Left forelimb (tissue), 1 donor: ENCODE data around the gene S100PBP.
A peak's percentile ranks its signal among the peaks of the same experiment; 100 is the strongest.

Experiments used
- DNase-seq: peaks from one replicate; pipeline ENCODE4 v3.0.0-alpha.2; 2018; ENCODE audit warnings: low spot score

The S100PBP gene

DNA sequence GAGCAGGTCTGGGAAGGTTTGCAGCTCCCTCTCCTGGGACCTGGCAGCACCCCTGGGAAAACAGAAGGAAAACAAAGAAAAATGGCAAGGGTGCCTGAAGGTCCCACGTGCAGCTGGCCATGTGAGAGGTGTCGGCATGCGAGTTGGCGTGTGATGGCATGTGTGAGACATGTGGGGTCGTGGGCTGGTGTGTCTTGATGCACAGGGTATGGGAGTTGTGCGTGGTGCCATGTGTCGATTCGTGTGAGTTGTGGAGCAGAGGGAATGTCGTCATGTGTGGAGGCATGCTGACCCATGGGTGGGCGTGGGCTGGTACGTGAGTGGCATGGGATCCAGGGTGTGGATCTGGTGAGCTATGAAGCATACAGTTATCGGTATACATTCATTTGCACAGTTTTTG, 70.2 kb downstream of the S100PBP start:
- no peak for DNase-seq

DNA sequence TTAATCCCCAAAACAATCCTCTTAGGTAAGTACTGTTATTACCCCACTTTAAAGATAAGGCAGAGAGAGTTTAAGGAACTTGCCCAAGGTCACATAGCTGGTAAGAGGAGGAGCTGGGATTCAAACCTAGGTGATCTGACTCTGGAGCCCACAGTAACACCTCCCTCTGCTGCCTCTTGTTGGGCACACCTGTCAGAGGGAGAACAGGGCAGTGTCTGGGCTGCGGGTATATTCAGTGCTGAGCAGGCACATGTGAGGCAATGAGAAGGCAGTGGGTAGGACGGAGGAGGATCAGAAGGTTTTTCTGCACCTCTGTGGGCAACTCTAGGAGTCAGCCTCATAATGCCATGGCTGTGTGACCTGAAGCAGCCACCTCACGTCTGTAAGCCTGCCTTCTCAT, 70.7 kb downstream of the S100PBP start:
- no peak for DNase-seq

DNA sequence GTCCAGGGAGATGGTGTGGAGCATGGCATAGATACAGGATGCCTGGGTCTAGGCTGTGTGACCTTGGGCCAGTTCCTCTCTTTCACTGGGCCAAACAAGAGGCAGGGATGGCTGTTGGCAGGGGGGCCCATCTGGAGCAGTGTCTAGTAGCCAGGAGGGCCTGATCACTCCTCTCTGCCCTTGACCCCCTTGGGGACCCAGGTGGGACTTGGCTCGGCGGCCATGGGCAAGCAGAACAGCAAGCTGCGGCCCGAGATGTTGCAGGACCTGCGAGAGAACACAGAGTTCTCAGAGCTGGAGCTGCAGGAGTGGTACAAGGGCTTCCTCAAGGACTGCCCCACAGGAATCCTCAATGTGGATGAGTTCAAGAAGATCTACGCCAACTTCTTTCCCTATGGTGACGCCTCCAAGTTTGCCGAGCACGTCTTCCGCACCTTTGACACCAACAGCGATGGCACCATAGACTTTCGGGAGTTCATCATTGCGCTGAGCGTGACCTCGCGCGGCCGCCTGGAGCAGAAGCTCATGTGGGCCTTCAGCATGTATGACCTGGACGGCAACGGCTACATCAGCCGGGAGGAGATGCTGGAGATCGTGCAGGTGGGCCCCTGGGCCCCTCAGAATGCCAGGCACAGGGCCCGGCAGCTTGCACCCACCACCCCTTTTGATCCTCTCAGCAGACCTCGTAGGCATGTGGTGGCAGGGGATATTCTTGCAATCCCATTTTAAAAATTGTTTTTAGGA, 71.4 kb downstream of the S100PBP start:
- no peak for DNase-seq

DNA sequence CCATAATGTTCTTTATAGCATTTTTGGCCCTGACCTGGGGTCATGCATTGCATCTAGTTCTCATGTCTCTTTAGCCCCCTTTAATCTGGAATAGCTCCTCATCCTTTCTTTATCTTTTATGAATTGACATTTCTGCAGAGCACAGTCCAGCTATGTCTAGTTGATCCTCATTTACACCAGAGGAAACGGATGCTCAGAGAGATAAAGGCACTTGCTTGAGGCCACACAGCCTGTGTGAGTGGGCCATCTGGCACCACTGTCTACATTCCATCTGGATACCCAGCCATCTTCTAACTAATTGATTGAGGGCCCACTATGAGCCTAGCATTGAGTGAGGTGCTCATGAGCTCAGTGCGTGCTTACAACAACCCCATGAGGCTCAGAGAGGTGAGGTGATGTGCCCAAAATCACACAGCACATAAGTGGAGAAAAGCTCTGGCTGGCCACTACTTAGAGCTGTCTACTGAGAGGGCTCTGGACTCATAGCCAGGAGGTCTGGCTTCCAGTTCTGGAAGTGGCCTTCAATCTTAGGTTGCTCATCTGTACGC, 72.4 kb downstream of the S100PBP start:
- peak; percentile 33 for DNase-seq

DNA sequence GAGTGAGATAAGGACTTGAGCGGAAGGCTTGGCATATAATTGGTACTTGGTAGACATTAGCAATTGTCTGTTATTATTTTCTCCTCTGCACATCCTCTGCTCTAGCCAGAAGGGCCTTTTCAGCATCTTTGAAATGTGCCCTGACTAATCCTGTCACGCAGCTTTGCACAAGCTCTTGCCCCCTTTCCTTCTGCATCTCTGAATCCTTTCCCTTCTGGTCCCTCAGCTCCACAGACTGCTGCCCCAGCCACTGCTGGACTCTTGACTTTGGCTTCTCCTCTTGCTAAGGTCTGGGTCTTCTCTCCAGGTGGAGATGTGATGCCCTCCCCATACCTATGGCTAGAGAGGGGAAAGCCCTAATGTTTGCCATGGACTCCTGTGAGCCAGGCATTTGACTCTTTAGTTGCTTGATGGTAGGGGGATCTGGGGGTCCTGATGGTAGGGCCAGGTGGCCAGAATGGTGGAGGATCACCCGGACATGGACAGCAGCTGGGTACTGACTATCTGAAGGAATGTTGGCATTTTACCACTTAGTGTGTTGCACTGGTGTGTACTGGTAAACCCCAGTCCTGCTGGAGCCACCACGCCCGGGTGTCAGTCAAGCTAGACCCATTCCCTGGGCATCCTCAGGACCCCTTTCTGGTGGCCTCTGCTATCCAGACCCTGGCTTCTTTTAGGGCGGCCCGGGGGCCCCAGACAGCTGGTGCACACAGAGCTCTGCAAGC, 73.2 kb downstream of the S100PBP start:
- DNase-seq: no peak

DNA sequence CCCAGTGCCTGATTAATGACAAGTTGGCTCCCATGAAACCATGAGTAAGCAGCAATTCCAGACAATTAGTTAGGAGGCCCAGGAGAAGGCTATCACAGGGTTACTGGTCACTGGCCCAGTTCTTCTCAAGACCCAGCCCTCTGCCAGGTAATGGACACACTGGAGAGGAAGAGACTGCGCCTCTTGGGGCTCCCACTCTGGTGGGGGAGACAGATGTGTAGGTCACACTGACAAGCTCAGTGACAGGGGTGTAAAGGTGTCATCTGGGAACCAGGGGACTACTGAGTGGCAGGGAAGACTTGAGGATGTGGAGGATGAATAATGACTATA, 73.8 kb downstream of the S100PBP start:
- DNase-seq: no peak

DNA sequence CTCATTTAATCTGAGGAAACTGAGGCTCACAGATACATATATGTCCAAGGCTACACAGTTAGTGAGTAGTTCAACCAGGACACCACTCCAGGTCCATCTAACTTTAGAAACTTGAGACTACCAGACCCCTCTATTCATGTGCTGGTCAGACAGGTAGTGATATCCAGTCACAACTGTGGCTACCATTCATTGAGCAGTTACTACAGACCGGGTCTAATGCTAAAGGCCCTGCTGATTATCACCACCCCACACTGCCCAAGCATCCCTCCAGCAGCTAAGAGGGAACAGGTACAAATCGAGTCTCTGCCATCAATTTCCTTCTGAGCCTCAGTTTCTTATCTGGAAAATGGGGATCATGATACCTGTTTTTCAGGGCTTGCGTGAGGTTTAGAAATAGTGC, 74.2 kb downstream of the S100PBP start:
- DNase-seq: no peak

DNA sequence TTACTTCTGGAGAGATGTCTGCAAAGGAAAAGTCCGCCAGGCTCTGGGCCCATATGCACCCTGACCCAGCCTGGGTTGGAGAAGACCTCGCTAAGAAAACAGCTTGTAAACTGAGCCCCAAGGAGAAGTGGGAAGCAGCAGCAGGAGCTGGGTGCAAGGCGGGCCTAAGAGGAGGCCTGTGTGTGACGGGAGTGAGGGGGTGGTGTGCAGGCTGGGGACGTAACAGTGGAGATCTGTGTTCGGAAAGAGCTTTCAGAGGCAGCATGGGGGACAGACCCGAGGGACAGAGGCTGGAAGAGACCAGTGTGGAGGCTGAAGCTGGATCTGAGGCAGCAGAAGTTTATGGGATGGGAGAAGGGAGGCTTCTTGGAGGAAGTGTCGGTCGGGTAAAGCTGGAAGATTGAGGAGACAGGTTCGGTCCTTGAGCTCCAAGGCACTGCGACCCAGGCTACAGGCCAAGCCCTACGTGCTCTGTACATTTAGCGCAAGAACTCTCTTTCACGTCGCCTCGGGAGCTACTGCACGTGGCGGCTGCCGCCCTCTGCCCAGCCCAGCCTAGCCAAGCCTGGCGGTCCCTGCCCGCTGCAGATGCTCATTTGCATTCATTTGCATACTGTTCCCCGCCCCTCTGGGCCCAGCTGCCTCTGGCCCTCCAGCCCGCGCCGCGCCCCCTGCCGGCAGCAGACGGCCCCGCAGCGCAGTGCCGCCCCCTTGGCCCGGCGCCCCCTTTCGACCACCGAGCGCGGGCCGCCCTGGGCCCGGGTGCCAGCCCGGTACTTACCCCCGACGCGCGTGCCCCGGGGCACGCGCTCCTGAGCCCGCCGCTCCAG, 75.1 kb downstream of the S100PBP start:
- DNase-seq: no peak

DNA sequence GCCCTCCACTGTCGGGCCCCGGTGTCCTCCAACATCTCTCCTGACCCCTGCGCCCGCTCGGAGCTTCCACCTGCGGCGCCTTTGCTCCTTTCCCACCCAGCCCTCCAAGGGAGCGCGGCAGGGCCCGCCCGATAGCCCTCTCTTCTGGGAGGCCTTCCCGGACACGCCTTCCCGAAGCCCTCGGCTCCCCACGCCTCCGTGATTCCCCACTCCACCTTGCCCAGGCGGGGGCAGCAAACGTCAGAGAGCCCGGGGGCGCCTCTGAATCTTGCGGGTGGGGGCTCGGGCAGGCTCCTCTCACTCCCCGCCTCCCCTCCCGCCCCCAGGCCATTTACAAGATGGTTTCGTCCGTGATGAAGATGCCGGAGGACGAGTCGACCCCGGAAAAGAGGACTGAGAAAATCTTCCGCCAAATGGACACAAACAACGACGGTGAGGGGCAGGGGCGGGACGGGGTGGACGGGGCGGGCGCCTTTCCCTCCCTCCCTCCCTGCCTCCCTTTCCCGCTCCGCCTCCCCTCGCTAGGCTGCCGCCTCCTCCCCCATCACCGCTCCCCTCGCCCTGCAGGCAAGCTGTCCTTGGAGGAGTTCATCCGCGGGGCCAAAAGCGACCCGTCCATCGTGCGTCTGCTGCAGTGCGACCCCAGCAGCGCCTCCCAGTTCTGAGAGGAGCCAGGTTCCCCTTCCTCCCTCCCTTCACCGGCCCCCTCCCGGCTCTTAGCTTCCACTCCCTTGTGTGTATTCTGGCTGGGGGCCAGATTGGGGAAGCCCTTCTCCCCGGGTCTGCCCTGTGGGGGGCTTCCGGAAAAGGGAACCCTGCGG, 76.0 kb downstream of the S100PBP start:
- DNase-seq: peak; percentile 83

DNA sequence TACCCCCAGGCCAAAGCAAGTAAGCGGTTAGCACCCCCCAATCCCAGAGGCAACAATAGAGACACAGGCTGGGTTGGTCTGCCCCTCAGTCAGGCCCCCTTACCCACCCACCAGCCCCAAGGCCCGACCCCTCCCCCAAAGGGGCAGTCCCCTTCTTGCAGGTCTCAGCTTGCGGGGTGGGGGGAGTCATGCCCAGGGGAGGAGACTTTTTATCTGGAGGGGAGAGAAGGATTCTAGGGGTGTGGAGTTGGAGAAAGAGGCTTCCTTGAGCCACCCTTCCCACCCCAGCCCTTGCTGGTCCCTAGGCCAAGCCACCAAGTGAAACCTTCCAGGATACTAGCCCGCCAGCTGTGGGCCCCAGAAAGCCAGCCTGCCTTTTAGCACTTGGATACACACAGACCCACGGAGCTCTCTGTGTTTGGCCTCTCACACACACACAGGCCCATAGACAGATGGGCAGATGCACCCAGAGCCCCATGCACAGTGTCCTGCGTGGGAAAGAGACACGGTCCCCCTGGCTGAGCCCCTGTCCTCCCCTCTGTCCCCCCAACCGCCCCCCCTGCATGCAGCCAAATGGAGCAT, 76.7 kb downstream of the S100PBP start:
- no peak for DNase-seq

DNA sequence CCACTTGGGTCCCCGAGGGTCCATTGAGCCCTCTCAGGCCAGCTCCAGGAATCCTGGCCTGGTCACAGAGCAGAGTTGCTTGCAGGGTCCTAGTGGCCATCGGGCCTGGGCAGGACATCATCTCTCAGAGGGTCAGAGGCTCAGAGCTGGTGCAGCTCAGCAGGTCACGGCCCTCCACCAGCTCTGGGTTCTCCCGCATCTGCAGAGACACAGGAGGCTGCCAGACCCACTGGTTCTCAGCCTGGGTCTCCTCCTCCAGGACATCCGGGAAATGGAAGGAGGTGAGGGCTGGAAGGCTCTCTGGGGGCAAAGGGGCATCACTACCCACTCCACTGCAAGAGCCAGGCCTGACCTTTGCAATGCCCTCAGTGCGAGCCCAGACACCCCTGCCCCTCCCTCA, 77.2 kb downstream of the S100PBP start:
- no peak for DNase-seq

DNA sequence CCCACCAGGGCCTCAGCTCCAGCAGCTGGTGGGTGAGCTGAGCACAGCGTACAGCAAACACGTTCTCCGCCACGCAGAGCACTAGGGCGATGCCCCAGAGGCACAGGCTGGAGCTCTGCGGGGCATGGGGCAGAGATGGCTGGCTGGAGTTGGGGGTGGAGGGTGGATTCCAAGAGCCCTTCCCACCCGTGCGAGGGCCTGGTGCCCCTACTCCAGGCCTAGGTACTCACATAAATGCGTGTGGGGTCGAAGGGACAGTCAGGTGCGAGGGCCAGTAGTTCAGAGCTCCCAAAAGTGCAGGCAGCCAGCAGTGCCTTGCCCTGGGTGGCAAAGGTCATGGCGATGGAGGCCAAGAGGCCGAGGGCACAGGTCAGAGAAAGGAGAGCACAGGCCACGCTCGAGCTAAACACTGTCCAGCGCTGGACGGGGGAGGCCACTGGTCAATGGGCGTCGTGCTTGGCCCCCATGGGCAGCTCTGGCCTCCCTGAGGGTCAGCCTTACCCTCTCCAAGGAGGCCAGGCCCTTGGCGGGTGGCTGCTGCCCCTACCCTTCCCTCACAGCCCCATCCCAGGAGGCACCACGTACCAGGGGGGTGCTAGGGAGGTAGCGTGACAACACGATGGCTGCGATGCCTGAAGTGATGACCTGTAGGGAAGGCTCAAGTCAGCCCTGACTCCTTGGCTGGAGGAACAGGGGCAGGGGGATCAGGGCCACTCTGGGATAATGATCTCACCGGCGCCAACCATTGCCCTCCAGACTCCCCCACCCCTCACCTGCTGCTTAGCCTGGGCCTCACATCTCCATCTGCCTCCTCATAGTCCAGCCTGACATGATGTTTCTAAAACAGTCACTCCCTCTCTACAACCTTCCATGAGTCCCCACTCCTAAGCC, 78.1 kb downstream of the S100PBP start:
- no peak for DNase-seq

DNA sequence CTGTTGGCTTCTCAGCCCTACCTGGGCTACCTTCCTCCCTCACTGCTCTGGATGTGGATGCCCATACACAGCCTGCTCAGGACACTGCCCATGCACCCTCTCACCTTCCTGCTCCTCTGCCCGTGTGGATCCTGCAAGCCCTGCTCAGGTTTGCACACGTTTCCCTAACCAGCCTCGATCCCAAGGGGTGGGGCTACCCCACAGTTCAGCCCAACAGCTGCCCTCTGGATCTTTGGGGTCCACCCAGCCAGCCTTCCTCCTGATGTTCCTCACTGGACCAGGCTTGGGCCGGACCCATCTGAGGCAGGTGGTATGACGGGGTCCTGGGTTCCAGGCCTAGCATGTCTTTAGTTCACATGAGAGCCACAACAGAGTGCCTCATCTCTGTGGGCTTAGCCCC, 79.0 kb downstream of the S100PBP start:
- no peak for DNase-seq

DNA sequence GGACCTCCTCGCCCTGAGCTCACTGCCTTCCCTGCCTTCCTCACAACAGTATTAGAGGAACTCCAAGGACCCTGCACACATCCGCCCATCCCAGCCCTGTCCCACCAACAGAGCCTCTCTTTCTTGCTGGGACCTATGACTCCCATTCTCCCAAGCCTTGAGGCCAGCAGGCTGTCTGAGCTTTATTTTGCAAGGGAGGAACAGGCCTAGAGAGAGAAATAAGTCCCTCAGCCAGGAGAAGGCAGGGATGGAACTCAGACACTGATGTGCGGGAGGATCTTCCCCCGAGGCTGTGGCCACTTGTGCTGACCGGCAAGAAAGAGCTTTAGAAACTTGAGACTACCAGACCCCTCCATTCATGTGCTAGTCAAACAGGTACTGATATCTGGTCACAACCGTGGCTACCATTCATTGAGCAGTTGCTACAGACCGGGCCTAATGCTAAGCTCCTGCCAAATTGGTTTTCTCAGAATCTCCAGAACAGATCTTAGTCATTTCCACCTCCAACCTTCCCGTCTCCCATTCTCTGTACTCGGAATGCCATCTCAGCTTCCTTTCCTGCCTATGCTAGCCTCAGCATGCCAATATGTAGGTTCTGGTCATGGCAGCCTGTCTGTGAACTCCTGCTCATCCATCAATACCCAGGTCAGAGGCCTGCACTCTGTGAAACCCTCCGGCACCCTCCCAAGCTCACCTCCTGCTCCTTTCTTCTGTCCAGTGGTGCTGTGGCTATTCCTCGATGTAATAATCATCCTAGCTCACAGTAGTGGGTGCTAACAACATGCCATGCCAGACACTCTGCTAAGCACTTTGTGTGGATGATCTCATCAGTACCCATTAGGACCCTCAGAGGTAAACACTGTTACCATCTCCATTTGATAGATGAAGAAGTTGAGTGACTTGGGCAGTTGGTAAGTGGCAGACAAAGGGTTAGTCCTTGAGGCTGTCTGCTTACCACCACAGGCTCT, 79.9 kb downstream of the S100PBP start:
- DNase-seq: no peak

DNA sequence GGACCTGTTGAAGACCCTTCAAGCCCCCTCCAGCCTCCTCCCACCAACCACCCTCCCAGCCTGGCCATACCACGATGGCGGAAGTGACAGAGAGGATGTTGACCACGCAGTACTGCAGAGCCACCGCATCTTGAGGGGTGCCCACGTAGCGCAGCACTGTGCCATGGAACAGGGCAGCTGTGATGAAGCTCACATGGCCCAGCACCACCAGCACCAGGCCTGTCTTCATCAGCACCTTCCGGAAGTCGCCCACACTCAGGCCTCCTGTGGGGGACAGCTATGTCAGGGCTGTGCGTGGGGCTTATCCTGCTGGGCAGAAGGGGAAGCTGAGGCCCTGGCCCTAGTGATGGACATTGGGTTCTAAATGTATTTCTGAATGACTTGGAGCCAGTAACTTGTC, 80.6 kb downstream of the S100PBP start:
- no peak for DNase-seq

DNA sequence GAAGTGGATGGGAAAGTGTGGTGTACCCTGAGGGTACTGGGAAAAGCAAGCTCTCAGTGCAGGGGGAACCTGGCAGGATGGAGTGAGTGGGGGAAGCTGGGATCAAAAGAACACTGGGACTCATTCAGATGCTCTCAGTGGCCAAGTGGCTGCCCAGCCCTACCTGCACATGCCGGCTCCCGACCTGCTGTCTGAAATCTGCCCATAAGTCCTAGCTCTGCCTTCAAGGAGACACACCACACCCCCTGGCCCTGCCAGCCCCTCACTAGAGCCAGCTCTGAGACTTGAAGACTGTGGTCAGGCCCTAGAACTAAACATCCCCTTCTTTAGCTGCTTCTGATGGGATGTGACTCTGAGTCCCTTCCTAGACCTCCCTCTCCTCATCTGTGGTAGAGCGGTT, 81.5 kb downstream of the S100PBP start:
- no peak for DNase-seq

DNA sequence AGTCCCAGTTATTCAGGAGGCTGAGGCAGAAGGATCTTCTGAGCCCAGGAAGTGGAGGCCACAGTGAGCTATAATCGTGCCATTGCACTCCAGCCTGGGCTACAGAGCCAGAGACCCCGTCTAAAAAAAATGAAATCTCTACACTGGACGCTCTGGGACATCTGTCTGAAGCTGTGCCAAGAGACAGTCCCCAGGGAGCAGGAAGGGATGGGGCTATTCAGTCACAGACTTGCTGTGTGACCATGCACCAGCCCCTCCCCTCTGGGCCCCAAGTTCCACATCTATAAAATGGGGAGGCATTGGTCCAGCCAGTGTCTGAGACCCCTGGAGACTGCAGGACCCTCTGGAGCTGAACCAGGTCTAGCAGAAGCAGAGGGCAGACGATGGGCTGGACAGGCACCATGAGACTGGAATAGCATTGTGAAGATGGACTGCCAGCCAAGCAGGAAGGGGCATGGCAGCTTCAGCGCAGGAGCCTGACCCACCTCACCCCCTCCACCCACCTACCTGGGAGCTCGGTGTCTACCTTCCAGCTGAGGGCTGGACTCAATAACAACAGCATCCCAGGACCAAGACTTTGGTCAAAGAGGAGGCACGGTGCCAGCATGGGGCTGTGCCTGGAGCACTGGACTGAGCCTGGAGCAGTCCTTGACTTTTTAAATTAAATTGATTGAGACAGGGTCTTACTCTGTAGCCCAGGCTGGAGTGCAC, 82.3 kb downstream of the S100PBP start:
- no peak for DNase-seq

DNA sequence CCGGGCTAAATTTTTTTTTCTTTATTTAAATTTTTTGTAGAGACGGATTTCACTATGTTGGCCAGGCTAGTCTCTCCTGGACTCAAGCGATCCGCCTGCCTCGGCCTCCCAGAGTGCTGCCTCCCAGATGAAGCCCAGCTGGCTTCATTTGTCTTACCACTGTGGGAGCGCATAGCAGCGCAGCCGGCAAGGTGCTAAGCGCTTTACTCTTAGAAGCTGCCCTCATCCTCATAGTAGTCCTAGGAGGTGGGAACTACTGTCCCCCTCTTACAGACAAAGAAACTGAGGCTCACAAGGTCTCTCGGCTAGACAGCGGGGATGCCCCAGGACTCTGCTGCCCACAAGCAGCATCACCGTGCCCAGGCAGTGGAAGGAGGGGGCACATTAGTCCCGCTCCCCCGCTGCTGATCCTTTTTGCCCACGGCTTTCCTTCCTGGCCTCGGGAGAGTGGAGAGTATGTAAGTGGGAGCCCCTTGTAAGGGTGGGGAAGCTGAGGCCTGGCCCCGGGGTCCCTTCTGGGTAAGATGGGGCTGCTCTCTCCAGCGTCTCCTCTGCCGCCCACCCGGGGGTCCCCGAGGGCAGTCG, 83.0 kb downstream of the S100PBP start:
- DNase-seq: no peak
